Liver (tissue), 3 donors: ENCODE results near the gene TMEM217.

Source experiments
- GABPA ChIP-seq, 2 donors: IDR thresholded peaks in 1 of 2; conservative IDR thresholded peaks in 1 of 2; 2 replicates each; pipeline ENCODE4 v1.6.1; 2016; ENCODE audit warnings: antibody characterized with exemption in 2 of 2, mild to moderate bottlenecking in 1 of 2, moderate library complexity in 1 of 2
- HNF4A ChIP-seq, 2 donors: conservative IDR thresholded peaks; 2 replicates each; pipeline ENCODE4 v1.6.1; 2016; ENCODE audit warnings: antibody characterized with exemption in 2 of 2, mild to moderate bottlenecking in 2 of 2
- HNF4G ChIP-seq: IDR thresholded peaks from 2 replicates; pipeline ENCODE4 v1.6.1; 2016; ENCODE audit warnings: antibody characterized with exemption
- SP1 ChIP-seq: IDR thresholded peaks from 2 replicates; pipeline ENCODE4 v1.6.1; 2018; ENCODE audit warnings: antibody characterized with exemption, mild to moderate bottlenecking
- YY1 ChIP-seq: IDR thresholded peaks from 2 replicates; pipeline ENCODE4 v1.6.1; 2016; ENCODE audit warnings: antibody characterized with exemption, mild to moderate bottlenecking
- TF ChIP-seq, protein P1 (sequence below): fragments of 150-350 bp; IDR thresholded peaks from 2 replicates; pipeline ENCODE4 v1.5.1; 2017; ENCODE audit warnings: improper control_type of control experiment, low read depth, low read length; ENCODE audit not compliant: missing input control
- TF ChIP-seq, protein P2 (sequence below): IDR thresholded peaks from 2 replicates; pipeline ENCODE4 v1.6.1; 2016; ENCODE audit warnings: antibody characterized with exemption, mild to moderate bottlenecking
- TF ChIP-seq, protein P3 (sequence below): IDR thresholded peaks from 2 replicates; pipeline ENCODE4 v1.6.1; 2016; ENCODE audit warnings: antibody characterized with exemption
- donor health status: healthy.
- donor health status: healthy.

DNA sequence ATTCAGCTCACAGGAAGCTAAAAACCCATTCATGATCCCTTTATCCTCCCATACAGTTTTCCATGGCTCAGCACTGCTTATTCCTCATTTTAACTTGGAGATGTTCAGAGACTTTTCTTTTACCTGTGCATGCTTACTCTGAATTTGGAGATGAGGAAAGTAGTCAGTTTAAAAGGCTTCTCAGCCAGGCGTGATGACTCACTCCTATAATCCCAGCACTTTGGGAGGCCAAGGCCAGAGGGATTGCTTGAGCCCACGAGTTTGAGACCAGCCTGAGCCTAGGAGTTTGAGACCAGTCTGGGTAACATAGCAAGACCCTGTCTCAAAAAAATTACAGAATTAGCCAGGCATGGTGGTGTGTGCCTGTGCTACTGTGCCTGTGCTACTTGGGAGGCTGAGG is 30.3 kb upstream of the TMEM217 start:
- TF ChIP-seq, protein P1, sequence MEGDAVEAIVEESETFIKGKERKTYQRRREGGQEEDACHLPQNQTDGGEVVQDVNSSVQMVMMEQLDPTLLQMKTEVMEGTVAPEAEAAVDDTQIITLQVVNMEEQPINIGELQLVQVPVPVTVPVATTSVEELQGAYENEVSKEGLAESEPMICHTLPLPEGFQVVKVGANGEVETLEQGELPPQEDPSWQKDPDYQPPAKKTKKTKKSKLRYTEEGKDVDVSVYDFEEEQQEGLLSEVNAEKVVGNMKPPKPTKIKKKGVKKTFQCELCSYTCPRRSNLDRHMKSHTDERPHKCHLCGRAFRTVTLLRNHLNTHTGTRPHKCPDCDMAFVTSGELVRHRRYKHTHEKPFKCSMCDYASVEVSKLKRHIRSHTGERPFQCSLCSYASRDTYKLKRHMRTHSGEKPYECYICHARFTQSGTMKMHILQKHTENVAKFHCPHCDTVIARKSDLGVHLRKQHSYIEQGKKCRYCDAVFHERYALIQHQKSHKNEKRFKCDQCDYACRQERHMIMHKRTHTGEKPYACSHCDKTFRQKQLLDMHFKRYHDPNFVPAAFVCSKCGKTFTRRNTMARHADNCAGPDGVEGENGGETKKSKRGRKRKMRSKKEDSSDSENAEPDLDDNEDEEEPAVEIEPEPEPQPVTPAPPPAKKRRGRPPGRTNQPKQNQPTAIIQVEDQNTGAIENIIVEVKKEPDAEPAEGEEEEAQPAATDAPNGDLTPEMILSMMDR: no peak
- no peak for TF ChIP-seq SP1
- TF ChIP-seq, protein P2, sequence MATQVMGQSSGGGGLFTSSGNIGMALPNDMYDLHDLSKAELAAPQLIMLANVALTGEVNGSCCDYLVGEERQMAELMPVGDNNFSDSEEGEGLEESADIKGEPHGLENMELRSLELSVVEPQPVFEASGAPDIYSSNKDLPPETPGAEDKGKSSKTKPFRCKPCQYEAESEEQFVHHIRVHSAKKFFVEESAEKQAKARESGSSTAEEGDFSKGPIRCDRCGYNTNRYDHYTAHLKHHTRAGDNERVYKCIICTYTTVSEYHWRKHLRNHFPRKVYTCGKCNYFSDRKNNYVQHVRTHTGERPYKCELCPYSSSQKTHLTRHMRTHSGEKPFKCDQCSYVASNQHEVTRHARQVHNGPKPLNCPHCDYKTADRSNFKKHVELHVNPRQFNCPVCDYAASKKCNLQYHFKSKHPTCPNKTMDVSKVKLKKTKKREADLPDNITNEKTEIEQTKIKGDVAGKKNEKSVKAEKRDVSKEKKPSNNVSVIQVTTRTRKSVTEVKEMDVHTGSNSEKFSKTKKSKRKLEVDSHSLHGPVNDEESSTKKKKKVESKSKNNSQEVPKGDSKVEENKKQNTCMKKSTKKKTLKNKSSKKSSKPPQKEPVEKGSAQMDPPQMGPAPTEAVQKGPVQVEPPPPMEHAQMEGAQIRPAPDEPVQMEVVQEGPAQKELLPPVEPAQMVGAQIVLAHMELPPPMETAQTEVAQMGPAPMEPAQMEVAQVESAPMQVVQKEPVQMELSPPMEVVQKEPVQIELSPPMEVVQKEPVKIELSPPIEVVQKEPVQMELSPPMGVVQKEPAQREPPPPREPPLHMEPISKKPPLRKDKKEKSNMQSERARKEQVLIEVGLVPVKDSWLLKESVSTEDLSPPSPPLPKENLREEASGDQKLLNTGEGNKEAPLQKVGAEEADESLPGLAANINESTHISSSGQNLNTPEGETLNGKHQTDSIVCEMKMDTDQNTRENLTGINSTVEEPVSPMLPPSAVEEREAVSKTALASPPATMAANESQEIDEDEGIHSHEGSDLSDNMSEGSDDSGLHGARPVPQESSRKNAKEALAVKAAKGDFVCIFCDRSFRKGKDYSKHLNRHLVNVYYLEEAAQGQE: no peak
- no peak for TF ChIP-seq HNF4A (conservative IDR thresholded peaks at IDR 0.05)
- no peak for TF ChIP-seq GABPA (IDR thresholded peaks at IDR 0.05 in 1 of 2, conservative IDR thresholded peaks at IDR 0.05 in 1 of 2)
- no peak for TF ChIP-seq HNF4G
- TF ChIP-seq YY1: no peak
- TF ChIP-seq, protein P3, sequence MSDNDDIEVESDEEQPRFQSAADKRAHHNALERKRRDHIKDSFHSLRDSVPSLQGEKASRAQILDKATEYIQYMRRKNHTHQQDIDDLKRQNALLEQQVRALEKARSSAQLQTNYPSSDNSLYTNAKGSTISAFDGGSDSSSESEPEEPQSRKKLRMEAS: no peak
